ENCODE measurements around the gene LILRA5. TPM values are rescaled to one million over a fixed set of nuclear protein-coding genes. Genes with fewer than 3 reads are reported as not detected.
"Not testable (repeated sequence)": the region's sequence is repeated elsewhere in the genome, so short reads cannot be mapped to it uniquely, and the experiment has no call there.

Gene LILRA5
- total and polyA plus RNA-seq, 2 of the 8 experiments (the other 6 are each of a cell fraction or from before 2014, with no cell fraction given), result not detected

DNA sequence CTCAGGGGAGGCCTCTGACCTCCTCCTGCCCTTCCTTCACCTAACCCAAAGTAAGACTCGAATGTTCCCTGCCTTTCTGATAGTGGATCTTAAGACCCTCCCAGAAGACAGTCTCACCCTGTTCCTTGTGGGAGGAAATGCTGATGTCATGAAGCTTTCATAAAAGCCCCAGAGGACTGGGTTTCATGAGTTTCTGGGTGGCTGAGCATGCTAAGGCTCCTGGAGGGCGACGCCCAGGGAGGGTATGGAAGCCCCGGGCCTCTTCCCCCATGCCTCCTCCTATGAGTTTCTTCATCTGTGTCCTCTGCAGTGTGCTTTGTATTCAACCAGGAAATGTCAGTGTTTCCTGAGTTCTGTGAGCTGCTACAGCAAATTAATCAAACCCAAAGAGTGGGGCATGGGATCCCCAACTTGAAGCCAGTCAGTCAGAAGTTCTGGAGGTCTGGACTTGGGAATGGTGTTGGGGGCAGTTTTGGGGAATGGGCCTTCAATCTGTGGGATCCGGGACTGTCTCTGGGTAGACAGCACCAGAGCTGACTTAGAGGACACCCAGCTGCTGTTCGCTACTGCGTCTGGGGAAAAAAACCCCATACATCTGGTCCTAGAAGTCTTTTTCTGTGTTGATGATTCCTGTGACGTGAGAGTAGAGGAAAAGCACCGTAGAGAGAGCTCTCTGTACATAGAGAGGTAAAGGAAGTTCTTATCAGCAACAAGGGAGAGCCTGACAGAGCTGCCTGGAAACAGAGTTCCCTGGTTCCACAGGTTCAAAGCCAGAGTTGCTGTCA is 30.1 kb downstream of the LILRA5 start (continued):
- TF ChIP-seq CTBP2 (IDR thresholded peaks at IDR 0.05; ENCODE audit: borderline replicate concordance, insufficient read depth, insufficient read length, low read length) (no peak), BRCA1 (IDR thresholded peaks at IDR 0.05; ENCODE audit: low read depth, low read length) (no peak), SUZ12 (IDR thresholded peaks at IDR 0.05; ENCODE audit: low read length) (no peak)

DNA sequence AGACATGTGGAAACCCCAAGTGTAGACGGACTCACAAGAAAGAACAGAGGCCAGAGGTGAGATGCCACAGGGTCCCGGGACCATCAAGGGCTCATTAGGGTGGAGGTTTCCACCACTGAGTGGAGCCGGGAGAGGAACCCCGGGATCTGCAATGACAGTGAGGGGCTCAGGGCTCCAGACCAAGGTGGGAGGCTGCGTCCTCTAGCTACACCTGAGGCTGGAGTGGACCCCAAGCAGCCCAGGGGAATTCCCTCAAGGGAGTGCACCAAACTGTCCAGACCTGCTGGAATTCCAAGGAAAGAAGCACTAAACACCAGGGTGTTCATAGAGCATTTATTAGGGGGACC is 31.3 kb downstream of the LILRA5 start:
- WGBS, 2 experiments (ENCODE audit: extremely low coverage in 1 of 2, insufficient coverage in 1 of 2, insufficient read length in 1 of 2, insufficient replicate concordance in 2 of 2, low coverage in 1 of 2, low lambda C conversion rate in 2 of 2, missing lambda C conversion rate in 1 of 2), result 73% methylated on average over 5 of the region's 5 CpGs; no CpG with 5 or more reads in 1 of the 2 experiments
- H3K36me3 ChIP-seq (ENCODE audit: control insufficient read depth in 2 of 4, insufficient read depth in 4 of 4, low read length in 3 of 4); H3K27me3 ChIP-seq (replicated peaks in 1 of 4; ENCODE audit: control insufficient read depth in 3 of 4, extremely low read depth in 1 of 4, insufficient read depth in 3 of 4, low read length in 3 of 4); H2BK5ac ChIP-seq (ENCODE audit: low read depth, low read length); H3K4ac ChIP-seq (replicated peaks; ENCODE audit: insufficient read length, low read depth, low read length); H3K27ac ChIP-seq (ENCODE audit: low read depth, low read length); H3K23me2 ChIP-seq (ENCODE audit: low read depth, low read length); H4K8ac ChIP-seq (ENCODE audit: extremely low read depth, insufficient read depth, low read length); DNase-seq (ENCODE audit: low read depth in 1 of 2, low spot score in 2 of 2); H3K4me3 ChIP-seq (ENCODE audit: extremely low read depth in 1 of 4, insufficient read depth in 2 of 4, low read depth in 3 of 4, low read length in 4 of 4); H3K9ac ChIP-seq (replicated peaks in 1 of 4; ENCODE audit: extremely low read depth in 1 of 4, low read depth in 3 of 4, low read length in 3 of 4); FAIRE-seq; H3K9me3 ChIP-seq (ENCODE audit: insufficient read depth in 2 of 2, low read depth in 1 of 2, low read length in 1 of 2); H4K91ac ChIP-seq (replicated peaks; ENCODE audit: insufficient read length, low read length); POLR2A ChIA-PET (ENCODE audit: partially characterized antibody); H3K4me2 ChIP-seq (ENCODE audit: insufficient read depth in 1 of 2, low read depth in 2 of 2, low read length in 2 of 2); H3K79me1 ChIP-seq (ENCODE audit: low read depth, low read length); H2BK15ac ChIP-seq (ENCODE audit: low read length); H4K5ac ChIP-seq (ENCODE audit: insufficient read length, low read depth, low read length); H3K23ac ChIP-seq (ENCODE audit: insufficient read length); H3K18ac ChIP-seq (ENCODE audit: extremely low read depth, low read length); H3K56ac ChIP-seq (replicated peaks; ENCODE audit: insufficient read length, low read depth, low read length); H2BK20ac ChIP-seq (ENCODE audit: low read length); H2BK120ac ChIP-seq (replicated peaks; ENCODE audit: low read depth, low read length); H3K4me1 ChIP-seq (replicated peaks in 1 of 4; ENCODE audit: control insufficient read depth in 3 of 4, insufficient read depth in 4 of 4, low read length in 3 of 4); H4K20me1 ChIP-seq (replicated peaks in 1 of 2; ENCODE audit: control insufficient read depth in 1 of 2, insufficient read depth in 2 of 2, low read length in 2 of 2); H2BK12ac ChIP-seq (ENCODE audit: low read depth, low read length); H2AFZ ChIP-seq (ENCODE audit: low read length); H3K79me2 ChIP-seq (ENCODE audit: control insufficient read depth in 1 of 2, insufficient read depth in 2 of 2, low read length in 2 of 2); H3K14ac ChIP-seq (ENCODE audit: insufficient read length); H2AK5ac ChIP-seq (ENCODE audit: low read depth, low read length): not testable (repeated sequence)
- CTCF ChIA-PET (ENCODE audit: partially characterized antibody), result interaction anchor here (1.8 kb wide), 1 partner anchor 16 kb away, joined by 5 read pairs; no protein-coding TSS in a partner anchor

Data from H1 (cell line).